ENCODE data around the gene FMNL2.

The FMNL2 gene

GRCh38 chr2:152594792-152595191, 259.8 kb downstream of the FMNL2 start:
- no peak for TF ChIP-seq CTCF (IDR thresholded peaks at IDR 0.05; ENCODE audit: insufficient read depth, low read length, missing control alignments)
- ChIA-PET POLR2A (no interaction called here), CTCF (interaction anchor here (0.8 to 1.3 kb wide), 2 partner anchors 9 to 10 kb away, joined by 3 to 4 read pairs; no protein-coding TSS in a partner anchor)
- DNase-seq (ENCODE audit: low read depth, low spot score): no peak
- no peak overlapping the region for H3K4me3 ChIP-seq (ENCODE audit: low read depth, low read length)

- ChIA-PET CTCF (interaction anchor here (1.2 kb wide), 1 partner anchor 37 kb away, joined by 4 read pairs; no protein-coding TSS in a partner anchor), POLR2A (no interaction called here)
- no peak for DNase-seq (ENCODE audit: low read depth, low spot score)
- no peak for TF ChIP-seq CTCF (IDR thresholded peaks at IDR 0.05; ENCODE audit: insufficient read depth, low read length, missing control alignments)
- H3K4me3 ChIP-seq (ENCODE audit: low read depth, low read length): no peak overlapping the region
Measured at GRCh38 chr2:152598975-152599759, 264.2 kb downstream of the FMNL2 start.

- CTCF ChIA-PET: interaction anchor here (1.2 kb wide), 1 partner anchor 36 kb away, joined by 4 read pairs; no protein-coding TSS in a partner anchor
- POLR2A ChIA-PET: no interaction called here
- no peak overlapping the region for H3K4me3 ChIP-seq (ENCODE audit: low read depth, low read length)
- no peak for DNase-seq (ENCODE audit: low read depth, low spot score)
- no peak for TF ChIP-seq CTCF (IDR thresholded peaks at IDR 0.05; ENCODE audit: insufficient read depth, low read length, missing control alignments)
Measured at GRCh38 chr2:152600051-152600657, 265.2 kb downstream of the FMNL2 start.

GRCh38 chr2:152600697-152601096, 265.7 kb downstream of the FMNL2 start:
- no peak overlapping the region for H3K4me3 ChIP-seq (ENCODE audit: low read depth, low read length)
- TF ChIP-seq CTCF (IDR thresholded peaks at IDR 0.05; ENCODE audit: insufficient read depth, low read length, missing control alignments): no peak
- POLR2A ChIA-PET: no interaction called here
- CTCF ChIA-PET: interaction anchor here (1.0 to 1.2 kb wide), 2 partner anchors 35 to 36 kb away, joined by 3 to 4 read pairs; no protein-coding TSS in a partner anchor
- DNase-seq (ENCODE audit: low read depth, low spot score): no peak

GRCh38 chr2:152602750-152603149, 267.8 kb downstream of the FMNL2 start:
- TF ChIP-seq CTCF (IDR thresholded peaks at IDR 0.05; ENCODE audit: insufficient read depth, low read length, missing control alignments): no peak
- DNase-seq (ENCODE audit: low read depth, low spot score): no peak
- no peak overlapping the region for H3K4me3 ChIP-seq (ENCODE audit: low read depth, low read length)
- ChIA-PET CTCF (no interaction called here), POLR2A (interaction anchor here (0.9 kb wide), 1 partner anchor 30 kb away, joined by 3 read pairs; no protein-coding TSS in a partner anchor)

- TF ChIP-seq CTCF (IDR thresholded peaks at IDR 0.05; ENCODE audit: insufficient read depth, low read length, missing control alignments): no peak
- no peak overlapping the region for H3K4me3 ChIP-seq (ENCODE audit: low read depth, low read length)
- ChIA-PET POLR2A (no interaction called here), CTCF (no interaction called here)
- DNase-seq (ENCODE audit: low read depth, low spot score): no peak
Measured at GRCh38 chr2:152603166-152603565, 268.2 kb downstream of the FMNL2 start.

Measured in AG04449 (cell line).